Measurements from ENCODE around the gene ABCA9. TPM values are rescaled to one million over a fixed set of nuclear protein-coding genes. Genes with fewer than 3 reads are reported as not detected.

Gene ABCA9
- total and polyA plus RNA-seq, 2 donors from 2014 or later: 0.45 to 2.0 TPM

DNA sequence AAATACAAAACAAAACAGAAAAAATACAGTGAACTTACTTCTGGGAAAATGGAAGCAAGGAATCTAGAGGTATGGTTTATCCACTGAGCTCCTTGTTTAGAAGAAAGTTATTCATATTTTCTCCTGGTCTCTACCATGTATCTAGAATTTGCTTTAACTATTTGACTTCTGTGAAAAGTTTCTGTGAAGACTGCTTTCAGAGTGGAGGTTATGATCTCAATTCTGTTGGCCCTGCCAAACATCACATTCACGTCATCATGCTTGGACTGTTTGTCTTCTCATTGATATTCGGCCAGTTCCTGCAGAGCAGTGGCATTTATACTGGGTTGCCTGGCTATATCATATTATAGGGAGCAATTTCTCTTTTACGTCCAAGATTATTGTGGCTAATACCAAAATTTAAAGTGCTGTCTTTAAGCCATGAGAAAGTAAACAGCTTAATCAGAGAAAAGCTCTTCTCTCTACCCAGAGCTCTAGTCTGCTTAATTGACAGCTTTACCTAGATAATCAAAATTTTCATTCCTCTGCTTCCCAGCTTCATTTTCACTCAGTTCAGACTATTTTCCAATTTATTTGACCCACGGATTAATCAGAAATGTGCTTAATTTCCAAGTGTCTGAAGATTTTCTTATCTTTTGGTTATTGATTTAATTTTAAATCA is 105.4 kb downstream of the ABCA9 start, which contains the start of gene ABCA8:
ABCA8 (minus strand) TSS at position 212 of the 661 bp plus-strand sequence. CDS start 13,358 bp downstream, outside the sequence.
- H3K9ac ChIP-seq (ENCODE audit: low read length in 3 of 3): no peak within 1 kb of the TSS
- no peaks in the 10 kb centered on the region for H3K27me3 ChIP-seq (ENCODE audit: control insufficient read depth, insufficient read depth, low read length)
- H3K27ac ChIP-seq (ENCODE audit: low read depth in 2 of 2, low read length in 2 of 2): no peak within 1 kb of the TSS
- DNase-seq (no peak), FAIRE-seq (no peak)
- no peaks in the 10 kb centered on the region for H3K9me3 ChIP-seq (ENCODE audit: control insufficient read depth in 2 of 3, insufficient read depth in 1 of 3, low read length in 3 of 3)
- TF ChIP-seq, protein P1, sequence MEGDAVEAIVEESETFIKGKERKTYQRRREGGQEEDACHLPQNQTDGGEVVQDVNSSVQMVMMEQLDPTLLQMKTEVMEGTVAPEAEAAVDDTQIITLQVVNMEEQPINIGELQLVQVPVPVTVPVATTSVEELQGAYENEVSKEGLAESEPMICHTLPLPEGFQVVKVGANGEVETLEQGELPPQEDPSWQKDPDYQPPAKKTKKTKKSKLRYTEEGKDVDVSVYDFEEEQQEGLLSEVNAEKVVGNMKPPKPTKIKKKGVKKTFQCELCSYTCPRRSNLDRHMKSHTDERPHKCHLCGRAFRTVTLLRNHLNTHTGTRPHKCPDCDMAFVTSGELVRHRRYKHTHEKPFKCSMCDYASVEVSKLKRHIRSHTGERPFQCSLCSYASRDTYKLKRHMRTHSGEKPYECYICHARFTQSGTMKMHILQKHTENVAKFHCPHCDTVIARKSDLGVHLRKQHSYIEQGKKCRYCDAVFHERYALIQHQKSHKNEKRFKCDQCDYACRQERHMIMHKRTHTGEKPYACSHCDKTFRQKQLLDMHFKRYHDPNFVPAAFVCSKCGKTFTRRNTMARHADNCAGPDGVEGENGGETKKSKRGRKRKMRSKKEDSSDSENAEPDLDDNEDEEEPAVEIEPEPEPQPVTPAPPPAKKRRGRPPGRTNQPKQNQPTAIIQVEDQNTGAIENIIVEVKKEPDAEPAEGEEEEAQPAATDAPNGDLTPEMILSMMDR (IDR thresholded peaks at IDR 0.05; ENCODE audit: borderline replicate concordance, extremely low read depth, insufficient read depth): no peak
- H3K4me3 ChIP-seq (ENCODE audit: low read length in 3 of 3): peak within 1 kb of the TSS in 2 of 3 donors; percentile 21 to 48
- H3K36me3 ChIP-seq (ENCODE audit: control insufficient read depth in 2 of 3, insufficient read depth in 3 of 3, low read length in 3 of 3): no peaks in the 10 kb centered on the region
- H3K4me1 ChIP-seq (ENCODE audit: control insufficient read depth in 2 of 3, insufficient read depth in 2 of 3, low read depth in 1 of 3, low read length in 3 of 3): no peaks in the 10 kb centered on the region
- intact Hi-C loops (cut with DNase I): no loop called here

DNA sequence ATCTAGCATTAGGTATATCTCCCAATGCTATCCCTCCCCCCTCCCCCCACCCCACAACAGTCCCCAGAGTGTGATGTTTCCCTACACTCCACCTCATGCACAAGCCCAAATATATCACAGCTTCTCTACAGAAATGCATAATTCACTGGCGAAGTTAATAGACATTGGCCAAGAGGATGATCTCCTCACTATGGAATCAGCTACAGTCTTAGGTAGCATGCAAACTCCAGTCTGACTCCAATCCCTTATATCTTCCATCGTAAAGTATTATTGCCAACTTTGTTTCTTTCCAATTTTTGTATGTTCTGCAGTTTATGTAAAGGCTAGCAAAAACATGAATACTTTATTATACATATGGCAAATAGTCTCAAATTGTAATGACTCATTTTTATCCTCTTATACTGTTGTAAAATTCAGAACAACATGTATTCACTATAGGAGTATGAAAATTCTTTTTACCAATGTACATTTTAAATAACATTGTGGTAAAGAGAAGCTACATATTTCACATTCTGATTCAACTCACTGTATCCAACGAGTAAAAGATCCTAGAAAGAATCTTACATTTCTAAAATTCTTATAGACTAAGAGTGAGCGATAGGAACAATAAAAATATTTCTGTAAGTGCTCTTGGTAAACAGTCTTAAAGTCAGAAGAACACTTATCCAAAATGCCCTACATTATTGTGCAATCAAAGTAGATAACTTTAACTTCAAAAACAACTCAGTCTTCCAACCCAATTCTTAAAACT is 106.4 kb downstream of the ABCA9 start:
- peak overlapping the region in 2 of 3 donors; percentile 21 to 48 for H3K4me3 ChIP-seq (ENCODE audit: low read length in 3 of 3)
- intact Hi-C loops (cut with DNase I): no loop called here
- FAIRE-seq: no peak
- no peaks in the 10 kb centered on the region for H3K4me1 ChIP-seq (ENCODE audit: control insufficient read depth in 2 of 3, insufficient read depth in 2 of 3, low read depth in 1 of 3, low read length in 3 of 3)
- TF ChIP-seq, protein P1 (IDR thresholded peaks at IDR 0.05; ENCODE audit: borderline replicate concordance, extremely low read depth, insufficient read depth): no peak
- no peaks in the 10 kb centered on the region for H3K27me3 ChIP-seq (ENCODE audit: control insufficient read depth, insufficient read depth, low read length)
- no peak overlapping the region for H3K9ac ChIP-seq (ENCODE audit: low read length in 3 of 3)
- no peaks in the 10 kb centered on the region for H3K9me3 ChIP-seq (ENCODE audit: control insufficient read depth in 2 of 3, insufficient read depth in 1 of 3, low read length in 3 of 3)
- no peak overlapping the region for H3K27ac ChIP-seq (ENCODE audit: low read depth in 2 of 2, low read length in 2 of 2)
- no peaks in the 10 kb centered on the region for H3K36me3 ChIP-seq (ENCODE audit: control insufficient read depth in 2 of 3, insufficient read depth in 3 of 3, low read length in 3 of 3)
- DNase-seq: no peak

DNA sequence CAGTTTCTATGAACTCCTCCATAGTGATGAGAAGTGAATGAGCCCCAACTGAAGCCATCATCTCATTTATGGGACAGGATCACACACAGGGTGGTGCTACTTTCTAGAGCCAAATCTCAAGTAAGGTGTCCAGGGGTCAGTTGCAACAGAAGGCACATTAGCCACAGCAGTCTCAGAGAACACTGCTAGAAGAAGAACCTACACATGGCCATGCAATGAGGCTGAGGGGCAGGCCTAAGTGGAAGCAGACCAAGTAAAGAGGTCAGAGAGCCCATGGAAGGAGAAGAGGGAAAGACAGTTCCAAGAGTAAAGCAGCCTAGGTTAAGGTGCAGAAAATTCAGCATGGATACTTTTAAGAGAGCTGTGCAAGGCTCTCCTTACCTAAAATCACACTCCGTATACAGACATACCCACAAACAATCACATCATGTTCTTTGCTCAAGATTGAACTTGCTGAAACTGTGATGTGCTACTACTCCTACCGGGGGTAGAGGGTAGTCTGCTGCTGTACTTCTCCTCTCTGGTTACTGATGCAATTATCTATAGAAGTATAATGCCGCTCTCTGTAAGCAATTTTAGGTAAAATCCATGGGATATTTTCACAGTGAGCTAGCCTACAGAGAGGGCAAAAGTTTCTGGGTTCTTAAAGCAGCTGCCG is 107.3 kb downstream of the ABCA9 start:
- Histone ChIP-seq H3K4me1 (ENCODE audit: control insufficient read depth in 2 of 3, insufficient read depth in 2 of 3, low read depth in 1 of 3, low read length in 3 of 3) (no peaks in the 10 kb centered on the region), H3K27me3 (ENCODE audit: control insufficient read depth, insufficient read depth, low read length) (no peaks in the 10 kb centered on the region), H3K36me3 (ENCODE audit: control insufficient read depth in 2 of 3, insufficient read depth in 3 of 3, low read length in 3 of 3) (no peaks in the 10 kb centered on the region), H3K9me3 (ENCODE audit: control insufficient read depth in 2 of 3, insufficient read depth in 1 of 3, low read length in 3 of 3) (no peaks in the 10 kb centered on the region), H3K9ac (ENCODE audit: low read length in 3 of 3) (no peak overlapping the region), H3K27ac (ENCODE audit: low read depth in 2 of 2, low read length in 2 of 2) (no peak overlapping the region), H3K4me3 (ENCODE audit: low read length in 3 of 3) (peak overlapping the region in 2 of 3 donors; percentile 14 to 33)
- intact Hi-C loops (cut with DNase I): no loop called here
- TF ChIP-seq, protein P1 (IDR thresholded peaks at IDR 0.05; ENCODE audit: borderline replicate concordance, extremely low read depth, insufficient read depth): no peak
- DNase-seq (no peak), FAIRE-seq (no peak)
